Lower leg skin (tissue), 3 donors: ENCODE measurements around the gene GABRB3.

Source experiments
- CTCF ChIP-seq, 3 donors: fragments of 450-650 bp; IDR thresholded peaks; one replicate each; pipeline ENCODE4 v1.5.1; 2016; ENCODE audit warnings: antibody characterized with exemption in 3 of 3, mild to moderate bottlenecking in 3 of 3, moderate library complexity in 2 of 3
- POLR2A ChIP-seq, 2 donors: fragments of 450-650 bp; IDR thresholded peaks; one replicate each; pipeline ENCODE4 v1.6.1; 2016 to 2017; ENCODE audit warnings: antibody characterized with exemption in 2 of 2, mild to moderate bottlenecking in 1 of 2, moderate library complexity in 1 of 2

GRCh38 chr15:26712335-26712734, 60.5 kb downstream of the GABRB3 start:
- no peak for TF ChIP-seq CTCF (IDR thresholded peaks at IDR 0.05)
- no peak for TF ChIP-seq POLR2A (IDR thresholded peaks at IDR 0.05)
